Measurements from ENCODE around the gene MBD3. TPM values are rescaled to one million over a fixed set of nuclear protein-coding genes. Genes with fewer than 3 reads are reported as not detected.

The MBD3 gene
- total RNA-seq, 1 experiment from 2014 or later = 128 TPM

DNA sequence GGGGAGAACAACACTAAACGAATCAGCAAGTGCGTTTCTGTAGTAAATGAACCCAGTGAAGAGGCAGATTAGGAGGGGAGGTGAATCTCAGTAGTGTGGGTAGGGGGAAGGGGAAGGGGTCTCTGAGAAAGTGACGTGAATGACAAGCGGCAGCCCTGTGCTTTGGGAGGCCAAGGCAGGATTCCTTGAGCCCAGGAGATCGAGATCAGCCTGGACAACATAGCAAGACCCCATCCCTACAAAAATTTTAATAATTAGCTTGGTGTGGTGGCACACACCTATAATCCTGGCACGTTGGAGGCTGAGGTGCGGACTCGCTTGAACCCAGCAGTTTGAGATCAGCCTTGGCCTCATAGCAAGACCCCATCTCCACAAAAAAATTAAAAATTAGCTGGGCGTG, 60.7 kb downstream of the MBD3 start:
- no peak overlapping the region for H3K27ac Mint-ChIP-seq
- Histone ChIP-seq H2AK5ac (ENCODE audit: insufficient read length, low read length) (no peak overlapping the region), H3K23me2 (ENCODE audit: insufficient read length, low read depth, low read length, poor library complexity, severe bottlenecking) (no peaks in the 10 kb centered on the region), H3T11ph (ENCODE audit: low read length) (no peak overlapping the region), H2BK20ac (ENCODE audit: low read depth, low read length, poor library complexity, severe bottlenecking) (no peak overlapping the region), H3K79me2 (ENCODE audit: insufficient read depth, low read length) (no peaks in the 10 kb centered on the region), H3K9me3 (ENCODE audit: control insufficient read depth, low read depth, low read length) (no peaks in the 10 kb centered on the region), H4K20me1 (ENCODE audit: control insufficient read depth, insufficient read depth, insufficient read length) (no peaks in the 10 kb centered on the region), H2BK120ac (ENCODE audit: low read depth, low read length, poor library complexity, severe bottlenecking) (no peak overlapping the region), H3K27me3 (ENCODE audit: insufficient read depth, low read length) (no peaks in the 10 kb centered on the region), H4K91ac (ENCODE audit: insufficient read length, low read depth, low read length) (no peak overlapping the region), H2BK5ac (ENCODE audit: insufficient read length, low read length) (no peak overlapping the region), H3K4me1 (ENCODE audit: insufficient read depth, low read length) (no peaks in the 10 kb centered on the region), H3K4ac (ENCODE audit: low read depth, low read length) (no peak overlapping the region), H3K18ac (ENCODE audit: insufficient read length, low read depth, low read length) (no peak overlapping the region), H4K8ac (replicated peaks; ENCODE audit: insufficient read length, low read depth, low read length) (no peak overlapping the region), H2BK12ac (ENCODE audit: insufficient read length, low read depth, low read length) (no peak overlapping the region), H2AFZ (ENCODE audit: low read length) (no peak overlapping the region), H3K79me1 (ENCODE audit: insufficient read depth, low read depth, low read length, poor library complexity, severe bottlenecking) (no peaks in the 10 kb centered on the region), H2BK15ac (ENCODE audit: low read depth, low read length) (no peak overlapping the region), H3K14ac (ENCODE audit: insufficient read depth, low read length) (no peak overlapping the region), H4K5ac (ENCODE audit: insufficient read length, low read depth, low read length) (no peak overlapping the region), H3K9ac (ENCODE audit: extremely low read depth, insufficient read length, low read length) (no peak overlapping the region), H3K23ac (ENCODE audit: insufficient read length, low read depth, low read length) (no peak overlapping the region), H3K27ac (ENCODE audit: insufficient read length, low read depth, low read length) (no peak overlapping the region), H3K56ac (ENCODE audit: insufficient read length, low read depth, low read length) (no peak overlapping the region), H3K4me2 (ENCODE audit: insufficient read depth, insufficient read length, low read length) (no peak overlapping the region)
- TF ChIP-seq, protein P1, sequence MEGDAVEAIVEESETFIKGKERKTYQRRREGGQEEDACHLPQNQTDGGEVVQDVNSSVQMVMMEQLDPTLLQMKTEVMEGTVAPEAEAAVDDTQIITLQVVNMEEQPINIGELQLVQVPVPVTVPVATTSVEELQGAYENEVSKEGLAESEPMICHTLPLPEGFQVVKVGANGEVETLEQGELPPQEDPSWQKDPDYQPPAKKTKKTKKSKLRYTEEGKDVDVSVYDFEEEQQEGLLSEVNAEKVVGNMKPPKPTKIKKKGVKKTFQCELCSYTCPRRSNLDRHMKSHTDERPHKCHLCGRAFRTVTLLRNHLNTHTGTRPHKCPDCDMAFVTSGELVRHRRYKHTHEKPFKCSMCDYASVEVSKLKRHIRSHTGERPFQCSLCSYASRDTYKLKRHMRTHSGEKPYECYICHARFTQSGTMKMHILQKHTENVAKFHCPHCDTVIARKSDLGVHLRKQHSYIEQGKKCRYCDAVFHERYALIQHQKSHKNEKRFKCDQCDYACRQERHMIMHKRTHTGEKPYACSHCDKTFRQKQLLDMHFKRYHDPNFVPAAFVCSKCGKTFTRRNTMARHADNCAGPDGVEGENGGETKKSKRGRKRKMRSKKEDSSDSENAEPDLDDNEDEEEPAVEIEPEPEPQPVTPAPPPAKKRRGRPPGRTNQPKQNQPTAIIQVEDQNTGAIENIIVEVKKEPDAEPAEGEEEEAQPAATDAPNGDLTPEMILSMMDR (conservative IDR thresholded peaks at IDR 0.05) = no peak
- no peaks in the 10 kb centered on the region for H3K9me3 Mint-ChIP-seq
- DNase-seq = no peak
- H3K4me1 Mint-ChIP-seq = no peaks in the 10 kb centered on the region
- no peaks in the 10 kb centered on the region for H3K36me3 Mint-ChIP-seq (ENCODE audit: insufficient read depth in 1 of 3, low read depth in 3 of 3)
- no CpG with 5 or more reads among the region's 9 CpGs for WGBS (ENCODE audit: extremely low coverage, insufficient read length, low lambda C conversion rate)
- H3K4me3 Mint-ChIP-seq = no peak overlapping the region
- peaks cover 30% of the 10 kb centered on the region for H3K27me3 Mint-ChIP-seq (ENCODE audit: low read depth)

All from H9 (cell line).